ENCODE results near the gene LRP4. TPM values are rescaled to one million over a fixed set of nuclear protein-coding genes. Genes with fewer than 3 reads are reported as not detected.

The LRP4 gene
- total and polyA plus RNA-seq, 2 experiments from 2014 or later = 15.9 to 19.2 TPM

GRCh38 chr11:46896719-46897406 is 21.5 kb downstream of the LRP4 start:
- Histone ChIP-seq H3K9me3 (ENCODE audit: low read depth) (no peaks in the 10 kb centered on the region), H3K4me3 (no peak overlapping the region), H3K27ac (no peak overlapping the region), H3K4me1 (ENCODE audit: low read depth) (no peaks in the 10 kb centered on the region), H3K27me3 (no peaks in the 10 kb centered on the region), H3K36me3 (peaks cover 23% of the 10 kb centered on the region)
- DNase-seq (ENCODE audit: low read depth in 1 of 2, low spot score in 1 of 2) = peak; percentile 37 to 48
- TF ChIP-seq CTCF (IDR thresholded peaks at IDR 0.05; ENCODE audit: low read depth, low read length) = peak; percentile 21

GRCh38 chr11:46895821-46896220 is 22.5 kb downstream of the LRP4 start:
- Histone ChIP-seq H3K4me1 (ENCODE audit: low read depth) (no peaks in the 10 kb centered on the region), H3K4me3 (no peak overlapping the region), H3K27ac (no peak overlapping the region), H3K9me3 (ENCODE audit: low read depth) (no peaks in the 10 kb centered on the region), H3K36me3 (peaks cover 23% of the 10 kb centered on the region), H3K27me3 (no peaks in the 10 kb centered on the region)
- TF ChIP-seq CTCF (IDR thresholded peaks at IDR 0.05; ENCODE audit: low read depth, low read length) = no peak
- no peak for DNase-seq (ENCODE audit: low read depth in 1 of 2, low spot score in 1 of 2)

GRCh38 chr11:46894961-46895360 is 23.4 kb downstream of the LRP4 start:
- no peak overlapping the region for H3K4me3 ChIP-seq
- no peak overlapping the region for H3K27ac ChIP-seq
- H3K36me3 ChIP-seq = peaks cover 23% of the 10 kb centered on the region
- no peak for DNase-seq (ENCODE audit: low read depth in 1 of 2, low spot score in 1 of 2)
- no peaks in the 10 kb centered on the region for H3K27me3 ChIP-seq
- H3K9me3 ChIP-seq (ENCODE audit: low read depth) = no peaks in the 10 kb centered on the region
- H3K4me1 ChIP-seq (ENCODE audit: low read depth) = no peaks in the 10 kb centered on the region
- TF ChIP-seq CTCF (IDR thresholded peaks at IDR 0.05; ENCODE audit: low read depth, low read length) = no peak

GRCh38 chr11:46894506-46894905 is 23.8 kb downstream of the LRP4 start:
- no peak for TF ChIP-seq CTCF (IDR thresholded peaks at IDR 0.05; ENCODE audit: low read depth, low read length)
- H3K27me3 ChIP-seq = no peaks in the 10 kb centered on the region
- no peaks in the 10 kb centered on the region for H3K4me1 ChIP-seq (ENCODE audit: low read depth)
- H3K9me3 ChIP-seq (ENCODE audit: low read depth) = no peaks in the 10 kb centered on the region
- no peak overlapping the region for H3K27ac ChIP-seq
- no peak overlapping the region for H3K4me3 ChIP-seq
- H3K36me3 ChIP-seq = peaks cover 23% of the 10 kb centered on the region
- DNase-seq (ENCODE audit: low read depth in 1 of 2, low spot score in 1 of 2) = no peak

- no peak overlapping the region for H3K4me3 ChIP-seq
- no peak overlapping the region for H3K27ac ChIP-seq
- no peak for DNase-seq (ENCODE audit: low read depth in 1 of 2, low spot score in 1 of 2)
- H3K27me3 ChIP-seq = no peaks in the 10 kb centered on the region
- TF ChIP-seq CTCF (IDR thresholded peaks at IDR 0.05; ENCODE audit: low read depth, low read length) = no peak
- H3K4me1 ChIP-seq (ENCODE audit: low read depth) = no peaks in the 10 kb centered on the region
- peaks cover 23% of the 10 kb centered on the region for H3K36me3 ChIP-seq
- H3K9me3 ChIP-seq (ENCODE audit: low read depth) = no peaks in the 10 kb centered on the region
Measured at GRCh38 chr11:46892838-46893237, 25.5 kb downstream of the LRP4 start.
